Adrenal gland (tissue), 5 donors: Measurements from ENCODE around the gene LRP1B.

Experiments
- POLR2A ChIP-seq, 2 donors: fragments of 450-650 bp; IDR thresholded peaks; one replicate each; pipeline ENCODE4 v1.6.1; 2017; ENCODE audit warnings: antibody characterized with exemption in 2 of 2, mild to moderate bottlenecking in 2 of 2, moderate library complexity in 1 of 2
- TF ChIP-seq, protein P1 (sequence below), 6 experiments: fragments of 450-650 bp in 4 of 6; fragments of 200-600 bp in 2 of 6; sonication (generic) in 1 of 6; IDR thresholded peaks; 1 replicate in 5 of 6; 2 replicates in 1 of 6; pipeline versions ENCODE4 v1.5.1 to v1.8.0; 2016 to 2021; ENCODE audit warnings: antibody characterized with exemption in 6 of 6, mild to moderate bottlenecking in 2 of 6, moderate library complexity in 1 of 6
- donor health status: DM: no; HTN: no; CAD: no.

DNA sequence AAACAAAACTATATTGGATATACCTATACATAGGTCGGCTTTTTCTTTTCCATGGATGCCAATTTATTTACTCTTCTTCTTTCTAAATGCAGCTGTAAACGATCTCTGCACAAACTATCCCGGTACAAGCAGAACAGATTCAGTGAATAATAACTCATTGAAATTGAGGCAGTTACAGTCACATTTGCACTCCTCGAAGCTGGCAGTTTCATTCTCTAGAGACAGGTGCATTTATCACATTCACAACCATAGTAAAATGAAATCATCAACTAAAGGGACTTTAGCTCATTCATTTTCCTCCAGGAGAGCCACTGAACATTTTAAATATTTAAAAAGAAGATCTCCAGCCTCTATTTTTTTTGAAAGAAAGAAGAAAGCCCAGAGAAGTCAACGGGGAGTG, 551.7 kb downstream of the LRP1B start:
- TF ChIP-seq, protein P1, sequence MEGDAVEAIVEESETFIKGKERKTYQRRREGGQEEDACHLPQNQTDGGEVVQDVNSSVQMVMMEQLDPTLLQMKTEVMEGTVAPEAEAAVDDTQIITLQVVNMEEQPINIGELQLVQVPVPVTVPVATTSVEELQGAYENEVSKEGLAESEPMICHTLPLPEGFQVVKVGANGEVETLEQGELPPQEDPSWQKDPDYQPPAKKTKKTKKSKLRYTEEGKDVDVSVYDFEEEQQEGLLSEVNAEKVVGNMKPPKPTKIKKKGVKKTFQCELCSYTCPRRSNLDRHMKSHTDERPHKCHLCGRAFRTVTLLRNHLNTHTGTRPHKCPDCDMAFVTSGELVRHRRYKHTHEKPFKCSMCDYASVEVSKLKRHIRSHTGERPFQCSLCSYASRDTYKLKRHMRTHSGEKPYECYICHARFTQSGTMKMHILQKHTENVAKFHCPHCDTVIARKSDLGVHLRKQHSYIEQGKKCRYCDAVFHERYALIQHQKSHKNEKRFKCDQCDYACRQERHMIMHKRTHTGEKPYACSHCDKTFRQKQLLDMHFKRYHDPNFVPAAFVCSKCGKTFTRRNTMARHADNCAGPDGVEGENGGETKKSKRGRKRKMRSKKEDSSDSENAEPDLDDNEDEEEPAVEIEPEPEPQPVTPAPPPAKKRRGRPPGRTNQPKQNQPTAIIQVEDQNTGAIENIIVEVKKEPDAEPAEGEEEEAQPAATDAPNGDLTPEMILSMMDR (IDR thresholded peaks at IDR 0.05) = no peak
- TF ChIP-seq POLR2A (IDR thresholded peaks at IDR 0.05) = no peak
